ENCODE results near the gene NAV1.
"Not testable (repeated sequence)": the region's sequence is repeated elsewhere in the genome, so short reads cannot be mapped to it uniquely, and the experiment has no call there.

NAV1 gene

GRCh38 chr1:201518071-201518470 is 20.9 kb upstream of the NAV1 start:
- TF ChIP-seq CTCF (conservative IDR thresholded peaks at IDR 0.05): no peak
- peak overlapping the region; percentile 48 for H3K27ac ChIP-seq

- not testable (repeated sequence) for H3K27ac ChIP-seq
Measured at GRCh38 chr1:201520046-201520575, 18.8 kb upstream of the NAV1 start.

- TF ChIP-seq CTCF (conservative IDR thresholded peaks at IDR 0.05): no peak
- H3K27ac ChIP-seq: no peak overlapping the region
Measured at GRCh38 chr1:201525193-201525778, 13.6 kb upstream of the NAV1 start.

GRCh38 chr1:201527879-201528278 is 11.0 kb upstream of the NAV1 start:
- TF ChIP-seq CTCF (conservative IDR thresholded peaks at IDR 0.05): no peak

GRCh38 chr1:201528631-201529252 is 10.2 kb upstream of the NAV1 start:
- no peak overlapping the region for H3K27ac ChIP-seq
- TF ChIP-seq CTCF (conservative IDR thresholded peaks at IDR 0.05): no peak

More at GRCh38 chr1:201527879-201528278, 11.0 kb upstream of the NAV1 start:
- no peak overlapping the region for H3K27ac ChIP-seq

GRCh38 chr1:201530741-201531531 is 8.0 kb upstream of the NAV1 start:
- no peak overlapping the region for H3K27ac ChIP-seq
- TF ChIP-seq CTCF (conservative IDR thresholded peaks at IDR 0.05): peak; percentile 78

- H3K27ac ChIP-seq: no peak overlapping the region
- no peak for TF ChIP-seq CTCF (conservative IDR thresholded peaks at IDR 0.05)
Measured at GRCh38 chr1:201531551-201532425, 7.1 kb upstream of the NAV1 start.
